Femur (tissue), 1 donor: ENCODE results near the gene CYP26B1.

Experiments
- DNase-seq: peaks from one replicate; pipeline ENCODE4 v3.0.0-alpha.2; 2017

CYP26B1 gene

GRCh38 chr2:72128059-72128842 lies 19.4 kb downstream of the CYP26B1 start:
- DNase-seq = no peak

DNA sequence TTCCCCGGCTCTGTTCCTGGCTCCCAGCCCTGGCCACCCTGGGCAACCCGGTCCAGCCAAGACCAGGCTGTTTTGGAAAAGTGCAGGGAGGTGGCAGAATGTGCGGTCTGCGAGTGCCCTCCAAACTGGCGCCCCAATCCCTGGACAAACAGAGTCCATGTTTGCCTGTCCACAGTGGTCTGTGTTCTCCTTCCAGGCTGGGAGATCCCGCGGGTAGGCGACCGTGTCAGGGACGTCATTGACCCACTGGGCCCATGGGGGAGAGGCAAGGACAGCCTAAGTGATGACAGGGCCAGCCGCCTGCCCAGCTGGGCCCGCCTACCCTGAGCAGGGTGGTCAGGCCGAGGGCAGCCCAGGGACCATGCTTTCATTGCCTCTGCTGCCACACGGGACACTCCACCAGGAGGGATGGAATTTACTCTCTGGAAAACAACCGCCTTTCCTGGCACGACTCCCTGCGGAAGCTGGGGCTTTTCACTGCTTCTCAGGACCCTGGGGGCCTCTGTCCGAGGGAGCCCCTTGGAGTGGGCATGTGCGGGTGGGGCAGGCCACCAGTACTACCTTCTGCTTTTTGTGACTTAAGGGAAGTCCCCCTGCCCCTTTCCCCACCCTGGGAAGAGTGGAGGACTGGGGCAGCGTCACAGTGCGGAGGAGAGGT lies 20.1 kb downstream of the CYP26B1 start:
- DNase-seq = peak; percentile 37

GRCh38 chr2:72126186-72127100 lies 21.2 kb downstream of the CYP26B1 start:
- no peak for DNase-seq

GRCh38 chr2:72124376-72124775 lies 23.3 kb downstream of the CYP26B1 start:
- no peak for DNase-seq

- DNase-seq = no peak
Observed at GRCh38 chr2:72121153-72121552, 26.5 kb downstream of the CYP26B1 start.

- DNase-seq = no peak
Observed at GRCh38 chr2:72118951-72119350, 28.7 kb downstream of the CYP26B1 start.

DNA sequence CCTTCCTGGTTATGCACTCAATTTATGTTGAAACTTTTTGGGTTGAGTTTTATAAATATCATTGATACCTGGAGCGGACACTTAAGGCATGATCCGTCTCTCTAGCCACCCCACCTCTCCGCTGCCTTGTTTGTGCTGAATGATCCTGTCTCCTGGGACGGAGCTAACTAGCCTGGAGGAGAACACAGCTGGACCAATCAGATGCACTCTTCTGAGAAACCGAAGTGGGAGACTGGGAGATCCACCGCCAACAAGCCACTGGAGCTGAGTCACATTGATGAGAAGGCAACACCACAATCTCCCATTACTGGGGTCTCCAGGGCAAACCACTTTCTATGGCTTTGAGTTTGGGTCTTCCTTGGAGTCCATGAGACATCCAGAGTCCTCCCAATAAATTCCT lies 29.3 kb downstream of the CYP26B1 start:
- no peak for DNase-seq

- DNase-seq = no peak
Observed at GRCh38 chr2:72117718-72118117, 29.9 kb downstream of the CYP26B1 start.

GRCh38 chr2:72117029-72117428 lies 30.6 kb downstream of the CYP26B1 start:
- DNase-seq = no peak

DNA sequence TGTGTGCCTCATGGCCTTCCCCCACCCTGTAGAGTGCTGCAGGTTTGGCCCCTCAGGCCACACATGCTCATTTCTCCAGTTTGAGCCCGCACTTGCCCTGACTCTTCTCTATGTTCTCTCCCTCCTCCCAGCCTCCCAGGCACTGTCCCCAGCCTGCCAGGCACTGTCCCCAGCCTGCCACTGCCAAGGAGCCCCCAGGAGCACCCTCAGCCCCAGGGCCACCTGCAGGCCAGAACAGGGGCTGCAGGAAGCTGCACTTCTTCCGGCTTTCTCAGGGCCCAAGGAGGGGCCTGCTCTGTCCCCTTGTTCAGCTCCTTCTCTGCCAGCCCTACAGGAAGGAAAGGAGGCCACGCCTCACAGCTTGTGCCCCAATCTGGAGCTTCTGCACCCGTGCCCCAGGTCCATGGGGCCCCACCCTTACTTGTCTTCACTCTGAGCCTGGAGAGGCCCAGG lies 31.6 kb downstream of the CYP26B1 start:
- DNase-seq = no peak

DNA sequence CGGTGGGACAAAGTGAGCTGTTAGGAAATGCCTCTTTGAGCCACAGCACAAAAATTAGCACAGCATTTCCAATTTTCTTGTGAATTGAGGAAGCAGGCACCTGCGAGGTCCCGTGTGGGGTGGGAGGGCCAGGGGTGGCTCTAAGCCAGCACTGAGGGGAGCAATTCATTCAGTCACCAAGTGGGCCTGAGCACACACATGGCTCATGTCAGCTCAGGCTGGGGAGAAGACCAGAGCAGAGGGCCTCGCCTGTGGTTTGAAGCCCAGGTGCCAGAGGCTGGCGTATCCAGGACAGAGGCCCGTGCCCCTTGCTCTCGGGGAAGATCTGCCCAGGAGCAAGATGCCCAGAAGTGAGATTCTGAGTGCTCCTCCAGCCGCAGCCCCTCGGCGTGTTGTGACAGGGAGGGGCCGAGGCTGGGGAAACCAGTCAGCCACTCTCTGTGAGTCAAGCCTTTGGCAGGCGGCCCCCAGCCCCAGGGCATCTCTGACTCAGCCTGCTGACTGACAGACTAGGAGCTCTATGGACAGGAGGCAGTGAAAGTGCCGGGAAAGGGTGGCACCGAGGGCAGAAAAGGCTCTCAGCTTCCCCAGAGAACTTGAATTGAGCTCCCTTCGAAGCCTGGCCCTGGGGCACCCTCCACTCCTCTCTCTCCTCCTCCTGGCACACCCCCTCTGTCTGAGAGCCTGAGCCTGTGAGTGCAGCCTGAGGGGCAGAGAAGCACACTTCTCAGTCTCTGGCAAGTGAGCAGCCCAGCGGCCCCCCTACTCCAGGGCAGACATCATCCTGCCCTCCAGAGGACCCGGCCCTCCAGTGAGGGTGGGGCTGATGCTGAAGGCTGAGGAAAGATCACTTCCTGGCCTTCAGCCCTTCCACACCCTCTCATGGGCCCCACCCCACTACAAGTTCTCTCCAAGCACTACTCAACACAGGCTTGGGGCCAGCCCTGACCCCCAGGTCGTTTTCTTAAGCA lies 32.3 kb downstream of the CYP26B1 start:
- DNase-seq = peak; percentile 81

GRCh38 chr2:72114693-72115051 lies 33.0 kb downstream of the CYP26B1 start:
- DNase-seq = no peak

- DNase-seq = no peak
Observed at GRCh38 chr2:72113847-72114692, 33.6 kb downstream of the CYP26B1 start.

GRCh38 chr2:72112981-72113846 lies 34.4 kb downstream of the CYP26B1 start:
- DNase-seq = no peak

DNA sequence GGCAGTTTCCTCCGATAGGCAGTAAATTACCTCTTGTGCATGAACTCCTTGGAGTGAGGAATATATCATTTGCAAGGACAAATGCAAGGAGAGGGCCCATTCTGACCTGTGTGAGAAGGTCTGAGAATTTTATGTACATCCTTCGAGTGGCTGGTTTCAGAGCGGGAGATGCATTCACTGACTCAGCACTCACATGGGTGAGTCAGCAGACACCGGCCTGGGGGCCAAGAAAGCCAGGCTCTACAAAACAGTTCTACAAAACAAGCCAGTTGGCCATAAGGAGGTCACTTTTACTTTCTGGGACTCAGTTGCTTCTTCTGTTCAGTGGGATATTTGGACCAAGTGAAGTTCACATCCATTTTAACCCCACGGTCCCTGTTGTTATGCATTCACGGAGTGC lies 35.3 kb downstream of the CYP26B1 start:
- no peak for DNase-seq

DNA sequence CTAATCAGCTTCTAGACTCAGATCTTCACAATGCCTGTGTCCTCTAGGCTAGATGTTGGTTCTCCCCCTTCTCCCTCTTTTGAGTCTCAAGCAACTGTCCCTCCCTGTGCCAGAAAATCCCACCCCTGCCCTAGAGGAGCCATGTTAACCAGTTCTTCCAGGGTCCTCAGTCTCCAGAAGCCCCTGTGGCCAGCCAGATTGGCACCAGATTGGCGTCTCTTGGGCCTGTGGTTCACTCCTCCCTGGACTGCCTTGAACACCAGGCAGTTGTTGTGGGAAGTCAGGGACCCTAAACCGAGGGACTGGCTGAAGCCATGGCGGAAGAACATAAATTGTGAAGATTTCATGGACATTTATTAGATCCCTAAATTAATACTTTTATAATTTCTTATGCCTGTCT lies 36.6 kb downstream of the CYP26B1 start:
- DNase-seq = no peak

- DNase-seq = no peak
Observed at GRCh38 chr2:72109904-72110303, 37.8 kb downstream of the CYP26B1 start.

GRCh38 chr2:72109291-72109690 lies 38.4 kb downstream of the CYP26B1 start:
- no peak for DNase-seq

DNA sequence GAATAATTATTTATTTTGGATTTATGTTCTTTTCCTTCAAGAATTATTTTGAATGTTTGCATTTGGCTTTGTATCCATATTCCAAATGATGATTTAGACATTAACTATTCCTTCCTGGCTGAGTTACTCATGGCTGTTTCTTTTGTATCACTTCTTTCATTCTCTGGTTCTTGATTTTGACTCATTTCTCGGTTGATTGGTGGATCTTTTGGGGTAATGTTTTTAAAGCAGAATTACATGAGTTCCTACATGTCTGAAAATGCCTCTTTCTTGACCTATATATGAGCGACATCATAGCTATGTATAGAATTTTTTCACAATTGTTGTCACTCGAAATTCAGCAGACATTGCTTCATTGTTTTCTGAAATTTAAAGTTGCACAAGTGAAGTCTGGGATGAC lies 39.5 kb downstream of the CYP26B1 start:
- no peak for DNase-seq

DNA sequence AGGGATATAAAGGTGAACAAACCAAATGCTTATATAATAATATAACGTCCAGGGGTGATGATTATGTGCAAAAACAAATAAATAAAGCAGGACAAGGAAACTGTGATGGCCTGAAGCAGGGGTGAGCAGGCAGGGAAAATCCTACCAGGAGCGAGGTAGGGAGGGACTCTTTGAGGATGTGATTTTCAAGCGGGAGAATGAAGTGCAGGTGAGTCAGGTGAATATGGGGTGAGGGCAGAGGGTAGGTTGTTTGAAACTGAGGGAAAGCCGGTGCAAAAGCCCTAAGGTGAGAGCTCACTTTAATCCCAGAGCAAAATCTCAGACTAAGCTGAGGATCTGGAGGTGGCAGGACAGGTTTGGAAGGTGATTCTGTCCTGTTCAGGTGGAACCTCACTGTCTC lies 40.7 kb downstream of the CYP26B1 start:
- no peak for DNase-seq
